ENCODE results near the gene DEGS2.

DNA sequence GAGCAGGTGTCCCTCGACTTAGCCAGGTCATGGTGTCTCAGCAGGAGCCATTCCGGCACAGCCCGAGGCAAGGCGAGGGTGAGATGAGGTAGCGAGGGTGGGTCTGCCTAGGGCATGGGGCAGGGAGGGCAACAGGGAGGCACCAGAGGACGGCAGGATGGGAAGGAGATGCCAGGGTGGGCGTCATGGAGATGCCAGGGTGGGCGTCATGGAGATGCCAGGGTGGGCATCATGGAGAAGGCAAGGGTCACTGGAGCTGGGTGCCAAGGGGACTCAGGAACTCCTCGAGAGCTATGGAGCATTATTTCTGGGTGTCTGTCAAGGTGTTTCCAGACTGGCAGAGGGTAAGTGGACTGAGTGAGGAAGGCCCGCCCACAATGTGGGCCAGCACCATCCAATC is 7.4 kb downstream of the DEGS2 start:
- TF ChIP-seq EZH2 (IDR thresholded peaks at IDR 0.05; ENCODE audit: low read depth), result no peak
- no peak for TF ChIP-seq CTCF (conservative IDR thresholded peaks at IDR 0.05)
